HepG2 (cell line): Measurements from ENCODE around the gene TMEM79. TPM values are rescaled to one million over a fixed set of nuclear protein-coding genes. Genes with fewer than 3 reads are reported as not detected.

ENCODE experiments used
- ATAC-seq: fragments of 200-7000 bp; cut with Tn5 transposase; 3 replicates; pipeline ENCODE4 v1.9.1; 2020; ENCODE audit warnings: mild to moderate bottlenecking, moderate library complexity
- BruUV-seq: library from RNA; stranded (reverse); fragments of 400-500 nt; replicated peaks from 2 replicates; lab custom pipeline; 2021; lab: Mats Ljungman, UMichigan
- CTCF ChIA-PET: fragments of 300-600 bp; formaldehyde crosslinking; extraction: SDS; loops from one replicate; lab custom pipeline; 2021; ENCODE audit warnings: low total read pairs, inconsistent platforms, low intra/inter-chr PET ratio; lab: Yijun Ruan, JAX
- POLR2A ChIA-PET: fragments of 350-600 bp; sonication (Branson Sonifier 250); formaldehyde crosslinking; loops from one replicate; lab custom pipeline; 2020; ENCODE audit warnings: antibody characterized with exemption, inconsistent platforms; lab: Yijun Ruan, JAX
- DNase-seq: peaks from one replicate; pipeline ENCODE4 v3.0.0-alpha.2; 2015; ENCODE audit warnings: low spot score
- FAIRE-seq: peaks from 3 replicates; lab custom pipeline; 2011; peaks lifted over from hg19 to GRCh38; lab: Jason Lieb, UNC
- H2AFZ ChIP-seq: one replicate; pipeline ENCODE4 v1.6.1; 2011; ENCODE audit warnings: low read length, inconsistent platforms
- H3K27ac ChIP-seq: fragments of 300-600 bp; 3 replicates; pipeline ENCODE4 v1.8.0; 2011; ENCODE audit warnings: mixed run types, mild to moderate bottlenecking, mixed read lengths, low read length, inconsistent platforms; ENCODE audit not compliant: insufficient read depth; ENCODE audit errors: extremely low read length
- H3K27me3 ChIP-seq, 2 experiments: fragments of 200-600 bp in 1 of 2; 2 replicates in 1 of 2; 3 replicates in 1 of 2; pipeline versions ENCODE4 v1.6.0 to v1.8.0; 2011; ENCODE audit warnings: low read length in 2 of 2, mild to moderate bottlenecking in 2 of 2, moderate library complexity in 2 of 2, inconsistent platforms in 1 of 2; ENCODE audit not compliant: insufficient read depth in 2 of 2, control insufficient read depth in 1 of 2
- H3K36me3 ChIP-seq, 2 experiments: fragments of 200-600 bp in 1 of 2; replicated peaks in 1 of 2; 2 replicates in 1 of 2; 3 replicates in 1 of 2; pipeline versions ENCODE4 v1.5.1 to v1.8.0; 2011; ENCODE audit warnings: low read length in 2 of 2, inconsistent platforms in 1 of 2; ENCODE audit not compliant: insufficient read depth in 2 of 2, control insufficient read depth in 1 of 2
- H3K4me1 ChIP-seq: 2 replicates; pipeline ENCODE4 v1.5.1; 2012; ENCODE audit warnings: low read length, inconsistent platforms; ENCODE audit not compliant: insufficient read depth
- H3K4me2 ChIP-seq: 2 replicates; pipeline ENCODE4 v1.6.0; 2011; ENCODE audit warnings: low read depth, low read length, inconsistent platforms
- H3K4me3 ChIP-seq, 3 experiments: fragments of 200-600 bp in 1 of 3; sonication (generic), shearing (Covaris generic) in 1 of 3; replicated peaks in 1 of 3; 2 replicates each; pipeline ENCODE4 v1.5.1; 2011 to 2016; ENCODE audit warnings: low read length in 3 of 3, inconsistent platforms in 2 of 3, low read depth in 2 of 3, mild to moderate bottlenecking in 2 of 3, control low read depth in 1 of 3, mixed read lengths in 1 of 3; ENCODE audit not compliant: insufficient read depth in 1 of 3
- H3K79me2 ChIP-seq: one replicate; pipeline ENCODE4 v1.6.1; 2011; ENCODE audit warnings: low read length, inconsistent platforms; ENCODE audit not compliant: insufficient read depth
- H3K9ac ChIP-seq: 2 replicates; pipeline ENCODE4 v1.6.0; 2011; ENCODE audit warnings: mild to moderate bottlenecking, low read depth, low read length, inconsistent platforms; ENCODE audit not compliant: insufficient read depth
- H3K9me3 ChIP-seq: 2 replicates; pipeline ENCODE4 v1.5.1; 2012; ENCODE audit warnings: mild to moderate bottlenecking, low read length
- H4K20me1 ChIP-seq: 2 replicates; pipeline ENCODE4 v1.6.0; 2011; ENCODE audit warnings: inconsistent platforms, mild to moderate bottlenecking, low read length, moderate library complexity; ENCODE audit not compliant: insufficient read depth
- CCAR2 ChIP-seq: fragments of 200-400 bp; formaldehyde crosslinking; optimal IDR thresholded peaks from 2 replicates; pipeline ENCODE3; 2018; ENCODE audit warnings: low read depth, mild to moderate bottlenecking, low read length, moderate library complexity
- MAZ ChIP-seq, 2 experiments: sonication (generic) in 1 of 2; formaldehyde crosslinking in 1 of 2; IDR thresholded peaks; 2 replicates each; pipeline versions ENCODE4 v1.5.0 to v1.6.1; 2012 to 2020; ENCODE audit warnings: low read depth in 2 of 2, mild to moderate bottlenecking in 2 of 2, borderline replicate concordance in 1 of 2, improper control_type of control experiment in 1 of 2, low read length in 1 of 2, missing genetic modification reagents in 1 of 2, moderate library complexity in 1 of 2
- MEIS2 ChIP-seq: sonication (generic); formaldehyde crosslinking; IDR thresholded peaks from 2 replicates; pipeline ENCODE4 v1.9.0; 2021; ENCODE audit warnings: mild to moderate bottlenecking, missing genetic modification reagents
- RFX3 ChIP-seq: IDR thresholded peaks from 2 replicates; pipeline ENCODE4 v1.6.1; 2016; ENCODE audit warnings: missing biosample characterization, missing genetic modification reagents
- RXRB ChIP-seq: IDR thresholded peaks from 2 replicates; pipeline ENCODE4 v1.6.1; 2016; ENCODE audit warnings: borderline replicate concordance, missing genetic modification reagents, missing compliant biosample characterization
- SKI ChIP-seq: fragments of 450-650 bp; IDR thresholded peaks from one replicate; pipeline ENCODE4 v1.6.1; 2018; ENCODE audit warnings: mild to moderate bottlenecking; ENCODE audit not compliant: partially characterized antibody
- STAG1 ChIP-seq: sonication (generic); formaldehyde crosslinking; IDR thresholded peaks from 2 replicates; pipeline ENCODE4 v1.4.0; 2020; ENCODE audit warnings: missing genetic modification reagents
- ZNF180 ChIP-seq: sonication (generic); formaldehyde crosslinking; IDR thresholded peaks from 2 replicates; pipeline ENCODE4 v1.4.0; 2020; ENCODE audit warnings: low read depth, missing genetic modification reagents, borderline replicate concordance
- ZNF264 ChIP-seq: sonication (generic); formaldehyde crosslinking; IDR thresholded peaks from 2 replicates; pipeline ENCODE4 v1.4.0; 2020; ENCODE audit warnings: missing genetic modification reagents
- ZNF562 ChIP-seq: sonication (generic); formaldehyde crosslinking; IDR thresholded peaks from 2 replicates; pipeline ENCODE4 v1.8.0; 2022; ENCODE audit warnings: missing genetic modification reagents, borderline replicate concordance
- ZNF850 ChIP-seq: sonication (generic); formaldehyde crosslinking; conservative IDR thresholded peaks from 2 replicates; pipeline ENCODE4 v1.9.0; 2021; ENCODE audit warnings: mild to moderate bottlenecking, missing genetic modification reagents
- WGBS: methylation state at CpG from one replicate; pipeline ENCODE4 v1.1.6; 2017; ENCODE audit warnings: low lambda C conversion rate; 5-methylcytosine and 5-hydroxymethylcytosine counted together
- in situ Hi-C: cut with HindIII; loops from 2 replicates; pipeline ENCODE4 v1.10.0; 2017; ENCODE audit warnings: low pct_unique_long_range_greater_than_20kb; ENCODE audit not compliant: extremely low pct_ligation_motif_present
- intact Hi-C: fragments of 100-400 bp; cut with micrococcal nuclease; formaldehyde crosslinking; loops from one replicate; pipeline ENCODE4 v1.10.0; 2022; ENCODE audit not compliant: unreplicated experiment
- polyA plus RNA-seq, 8 experiments: library from polyadenylated mRNA; depleted of rRNA in 3 of 8; stranded (reverse) in 7 of 8; unstranded in 1 of 8; fragments of >200 nt; fragmentation: Illumina TruSeq in 4 of 8; extraction: Trizol in 4 of 8; gene quantifications; 2 replicates each; pipeline versions ENCODE4 v1.2.1 to v1.2.3, GENCODE V29; 2011 to 2016; ENCODE audit warnings: low read depth in 4 of 8, missing spikeins in 1 of 8, mixed read lengths in 1 of 8; ENCODE audit not compliant: insufficient read depth in 1 of 8
- total RNA-seq, 5 experiments: library from RNA; depleted of rRNA; stranded (reverse); fragments of >200 nt; fragmentation: Illumina TruSeq; extraction: Trizol; gene quantifications; 2 replicates each; pipeline ENCODE4 v1.2.3, GENCODE V29; 2016; ENCODE audit warnings: low read depth in 1 of 5
- TF ChIP-seq, protein P1 (sequence below): sonication (generic); formaldehyde crosslinking; IDR thresholded peaks from 2 replicates; pipeline ENCODE4 v1.4.0; 2020; ENCODE audit warnings: missing genetic modification reagents
- TF ChIP-seq, protein P2 (sequence below): IDR thresholded peaks from 2 replicates; pipeline ENCODE4 v1.6.1; 2012; ENCODE audit warnings: low read length, improper control_type of control experiment
- TF ChIP-seq, protein P3 (sequence below): IDR thresholded peaks from 2 replicates; pipeline ENCODE4 v1.6.1; 2016; ENCODE audit warnings: missing compliant biosample characterization, missing genetic modification reagents, borderline replicate concordance
- TF ChIP-seq, protein P4 (sequence below): sonication (generic); formaldehyde crosslinking; IDR thresholded peaks from 2 replicates; pipeline ENCODE4 v1.4.0; 2020; ENCODE audit warnings: low read depth, missing genetic modification reagents

The TMEM79 gene
- total and polyA plus RNA-seq, 2 of the 13 experiments (the other 11 are each of a cell fraction or from before 2014, with no cell fraction given) = 1.2 to 1.9 TPM

DNA sequence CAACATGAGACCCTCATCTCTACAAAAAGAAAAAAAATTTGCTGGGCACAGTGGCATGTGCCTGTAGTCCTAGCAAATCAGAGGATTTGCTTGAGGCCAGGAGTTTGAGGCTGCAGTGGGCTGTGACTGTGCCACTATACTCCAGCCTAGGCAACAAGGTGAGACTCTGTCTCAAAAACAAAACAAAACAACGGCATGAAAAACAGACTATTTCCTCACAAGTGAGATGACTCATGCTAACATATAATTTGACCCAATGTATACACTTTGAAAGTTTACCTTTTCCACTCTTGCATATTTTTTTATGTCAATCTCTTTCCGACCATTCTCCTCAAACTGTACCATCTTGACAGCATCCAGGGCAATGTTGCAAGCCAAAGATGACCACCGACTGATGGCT lies 36.4 kb downstream of the TMEM79 start:
- peaks cover 2% of the 10 kb centered on the region for H3K79me2 ChIP-seq
- WGBS = 94% methylated on average over 3 of the region's 3 CpGs
- H3K9ac ChIP-seq = no peak overlapping the region
- H3K27me3 ChIP-seq = no peaks in the 10 kb centered on the region
- in situ Hi-C loops = no loop called here
- CTCF ChIA-PET = no interaction called here
- DNase-seq (no peak), ATAC-seq (no peak), FAIRE-seq (no peak)
- no peaks in the 10 kb centered on the region for H3K4me1 ChIP-seq
- BruUV-seq = no TSS peak
- no peaks in the 10 kb centered on the region for H3K9me3 ChIP-seq
- no peak overlapping the region for H3K4me3 ChIP-seq
- H3K36me3 ChIP-seq = peaks cover 32 to 81% of the 10 kb centered on the region in 2 experiments
- no peak overlapping the region for H2AFZ ChIP-seq
- no peak overlapping the region for H3K27ac ChIP-seq
- no peak overlapping the region for H3K4me2 ChIP-seq
- POLR2A ChIA-PET = no interaction called here
- intact Hi-C loops = no loop called here
- H4K20me1 ChIP-seq = peaks cover 4% of the 10 kb centered on the region; the same call in 1 of the 2 replicates
- TF ChIP-seq ZNF562 (no peak), RXRB (CRISPR knock-in tag) (no peak), RFX3 (CRISPR knock-in tag) (no peak), ZNF850 (CRISPR knock-in tag) (no peak), ZNF264 (CRISPR knock-in tag) (no peak), MAZ (IDR thresholded peaks at IDR 0.05; ENCODE audit: borderline replicate concordance, low read depth, low read length) (no peak), MAZ (CRISPR knock-in tag; IDR thresholded peaks at IDR 0.05; ENCODE audit: low read depth) (no peak), MEIS2 (no peak), CCAR2 (no peak), ZNF180 (CRISPR knock-in tag) (no peak), STAG1 (no peak), SKI (no peak)
- TF ChIP-seq, protein P1, sequence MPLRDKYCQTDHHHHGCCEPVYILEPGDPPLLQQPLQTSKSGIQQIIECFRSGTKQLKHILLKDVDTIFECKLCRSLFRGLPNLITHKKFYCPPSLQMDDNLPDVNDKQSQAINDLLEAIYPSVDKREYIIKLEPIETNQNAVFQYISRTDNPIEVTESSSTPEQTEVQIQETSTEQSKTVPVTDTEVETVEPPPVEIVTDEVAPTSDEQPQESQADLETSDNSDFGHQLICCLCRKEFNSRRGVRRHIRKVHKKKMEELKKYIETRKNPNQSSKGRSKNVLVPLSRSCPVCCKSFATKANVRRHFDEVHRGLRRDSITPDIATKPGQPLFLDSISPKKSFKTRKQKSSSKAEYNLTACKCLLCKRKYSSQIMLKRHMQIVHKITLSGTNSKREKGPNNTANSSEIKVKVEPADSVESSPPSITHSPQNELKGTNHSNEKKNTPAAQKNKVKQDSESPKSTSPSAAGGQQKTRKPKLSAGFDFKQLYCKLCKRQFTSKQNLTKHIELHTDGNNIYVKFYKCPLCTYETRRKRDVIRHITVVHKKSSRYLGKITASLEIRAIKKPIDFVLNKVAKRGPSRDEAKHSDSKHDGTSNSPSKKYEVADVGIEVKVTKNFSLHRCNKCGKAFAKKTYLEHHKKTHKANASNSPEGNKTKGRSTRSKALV (CRISPR knock-in tag) = no peak
- TF ChIP-seq, protein P2, sequence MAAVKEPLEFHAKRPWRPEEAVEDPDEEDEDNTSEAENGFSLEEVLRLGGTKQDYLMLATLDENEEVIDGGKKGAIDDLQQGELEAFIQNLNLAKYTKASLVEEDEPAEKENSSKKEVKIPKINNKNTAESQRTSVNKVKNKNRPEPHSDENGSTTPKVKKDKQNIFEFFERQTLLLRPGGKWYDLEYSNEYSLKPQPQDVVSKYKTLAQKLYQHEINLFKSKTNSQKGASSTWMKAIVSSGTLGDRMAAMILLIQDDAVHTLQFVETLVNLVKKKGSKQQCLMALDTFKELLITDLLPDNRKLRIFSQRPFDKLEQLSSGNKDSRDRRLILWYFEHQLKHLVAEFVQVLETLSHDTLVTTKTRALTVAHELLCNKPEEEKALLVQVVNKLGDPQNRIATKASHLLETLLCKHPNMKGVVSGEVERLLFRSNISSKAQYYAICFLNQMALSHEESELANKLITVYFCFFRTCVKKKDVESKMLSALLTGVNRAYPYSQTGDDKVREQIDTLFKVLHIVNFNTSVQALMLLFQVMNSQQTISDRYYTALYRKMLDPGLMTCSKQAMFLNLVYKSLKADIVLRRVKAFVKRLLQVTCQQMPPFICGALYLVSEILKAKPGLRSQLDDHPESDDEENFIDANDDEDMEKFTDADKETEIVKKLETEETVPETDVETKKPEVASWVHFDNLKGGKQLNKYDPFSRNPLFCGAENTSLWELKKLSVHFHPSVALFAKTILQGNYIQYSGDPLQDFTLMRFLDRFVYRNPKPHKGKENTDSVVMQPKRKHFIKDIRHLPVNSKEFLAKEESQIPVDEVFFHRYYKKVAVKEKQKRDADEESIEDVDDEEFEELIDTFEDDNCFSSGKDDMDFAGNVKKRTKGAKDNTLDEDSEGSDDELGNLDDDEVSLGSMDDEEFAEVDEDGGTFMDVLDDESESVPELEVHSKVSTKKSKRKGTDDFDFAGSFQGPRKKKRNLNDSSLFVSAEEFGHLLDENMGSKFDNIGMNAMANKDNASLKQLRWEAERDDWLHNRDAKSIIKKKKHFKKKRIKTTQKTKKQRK = no peak
- TF ChIP-seq, protein P3, sequence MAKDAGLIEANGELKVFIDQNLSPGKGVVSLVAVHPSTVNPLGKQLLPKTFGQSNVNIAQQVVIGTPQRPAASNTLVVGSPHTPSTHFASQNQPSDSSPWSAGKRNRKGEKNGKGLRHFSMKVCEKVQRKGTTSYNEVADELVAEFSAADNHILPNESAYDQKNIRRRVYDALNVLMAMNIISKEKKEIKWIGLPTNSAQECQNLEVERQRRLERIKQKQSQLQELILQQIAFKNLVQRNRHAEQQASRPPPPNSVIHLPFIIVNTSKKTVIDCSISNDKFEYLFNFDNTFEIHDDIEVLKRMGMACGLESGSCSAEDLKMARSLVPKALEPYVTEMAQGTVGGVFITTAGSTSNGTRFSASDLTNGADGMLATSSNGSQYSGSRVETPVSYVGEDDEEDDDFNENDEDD = no peak
- TF ChIP-seq, protein P4, sequence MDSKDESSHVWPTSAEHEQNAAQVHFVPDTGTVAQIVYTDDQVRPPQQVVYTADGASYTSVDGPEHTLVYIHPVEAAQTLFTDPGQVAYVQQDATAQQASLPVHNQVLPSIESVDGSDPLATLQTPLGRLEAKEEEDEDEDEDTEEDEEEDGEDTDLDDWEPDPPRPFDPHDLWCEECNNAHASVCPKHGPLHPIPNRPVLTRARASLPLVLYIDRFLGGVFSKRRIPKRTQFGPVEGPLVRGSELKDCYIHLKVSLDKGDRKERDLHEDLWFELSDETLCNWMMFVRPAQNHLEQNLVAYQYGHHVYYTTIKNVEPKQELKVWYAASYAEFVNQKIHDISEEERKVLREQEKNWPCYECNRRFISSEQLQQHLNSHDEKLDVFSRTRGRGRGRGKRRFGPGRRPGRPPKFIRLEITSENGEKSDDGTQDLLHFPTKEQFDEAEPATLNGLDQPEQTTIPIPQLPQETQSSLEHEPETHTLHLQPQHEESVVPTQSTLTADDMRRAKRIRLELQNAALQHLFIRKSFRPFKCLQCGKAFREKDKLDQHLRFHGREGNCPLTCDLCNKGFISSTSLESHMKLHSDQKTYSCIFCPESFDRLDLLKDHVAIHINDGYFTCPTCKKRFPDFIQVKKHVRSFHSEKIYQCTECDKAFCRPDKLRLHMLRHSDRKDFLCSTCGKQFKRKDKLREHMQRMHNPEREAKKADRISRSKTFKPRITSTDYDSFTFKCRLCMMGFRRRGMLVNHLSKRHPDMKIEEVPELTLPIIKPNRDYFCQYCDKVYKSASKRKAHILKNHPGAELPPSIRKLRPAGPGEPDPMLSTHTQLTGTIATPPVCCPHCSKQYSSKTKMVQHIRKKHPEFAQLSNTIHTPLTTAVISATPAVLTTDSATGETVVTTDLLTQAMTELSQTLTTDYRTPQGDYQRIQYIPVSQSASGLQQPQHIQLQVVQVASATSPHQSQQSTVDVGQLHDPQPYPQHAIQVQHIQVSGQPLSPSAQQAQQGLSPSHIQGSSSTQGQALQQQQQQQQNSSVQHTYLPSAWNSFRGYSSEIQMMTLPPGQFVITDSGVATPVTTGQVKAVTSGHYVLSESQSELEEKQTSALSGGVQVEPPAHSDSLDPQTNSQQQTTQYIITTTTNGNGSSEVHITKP (CRISPR knock-in tag) = no peak
